Posterior vena cava (tissue), 2 donors: ENCODE measurements around the gene MCM10. TPM values are rescaled to one million over a fixed set of nuclear protein-coding genes. Genes with fewer than 3 reads are reported as not detected.
A peak's percentile ranks its signal among the peaks of the same experiment; 100 is the strongest.
"Not testable (repeated sequence)": the region's sequence is repeated elsewhere in the genome, so short reads cannot be mapped to it uniquely, and the experiment has no call there.

Source experiments
- DNase-seq: peaks from one replicate; pipeline ENCODE4 v3.0.0-alpha.2; 2020; ENCODE audit warnings: low spot score
- intact Hi-C, 2 donors: fragments of 100-400 bp; cut with DNase I; formaldehyde crosslinking; loops; one replicate each; pipeline versions ENCODE4 v1.14.1 to v1.14.2; 2022 to 2023
- total RNA-seq, 2 donors: library from RNA; stranded (reverse); fragmentation: NEBNext Ultra II Directional; extraction: Animal tissue kit (Norgen Biotek cat#: 25700); gene quantifications; one replicate each; pipeline ENCODE4 v1.2.1, GENCODE V29; 2021
- donor health status: DM: yes; HTN: yes; CAD: no.
- donor health status: DM: yes; HTN: yes; CAD: no.

Gene MCM10
- total RNA-seq, 2 donors from 2014 or later: 0.23 to 0.76 TPM

GRCh38 chr10:13206546-13207443, 45.4 kb downstream of the MCM10 start:
- DNase-seq: no peak
- intact Hi-C loops: no loop called here

- intact Hi-C loops: no loop called here
- no peak for DNase-seq
Measured at GRCh38 chr10:13213163-13213562, 51.8 kb downstream of the MCM10 start.

GRCh38 chr10:13218878-13219277, 57.5 kb downstream of the MCM10 start:
- no peak for DNase-seq
- intact Hi-C loops: no loop called here

- DNase-seq: no peak
- intact Hi-C loops: no loop called here
Measured at GRCh38 chr10:13219685-13220670, 58.6 kb downstream of the MCM10 start.

GRCh38 chr10:13221572-13221971, 60.2 kb downstream of the MCM10 start:
- intact Hi-C loops: no loop called here
- no peak for DNase-seq

GRCh38 chr10:13222151-13222550, 60.8 kb downstream of the MCM10 start:
- DNase-seq: no peak
- intact Hi-C loops: no loop called here

- intact Hi-C loops: no loop called here
- no peak for DNase-seq
Measured at GRCh38 chr10:13222566-13222965, 61.2 kb downstream of the MCM10 start.

GRCh38 chr10:13223241-13223640, 61.9 kb downstream of the MCM10 start:
- intact Hi-C loops: no loop called here
- DNase-seq: no peak

GRCh38 chr10:13224210-13224995, 63.0 kb downstream of the MCM10 start:
- intact Hi-C loops: no loop called here
- DNase-seq: no peak

GRCh38 chr10:13225601-13226000, 64.2 kb downstream of the MCM10 start:
- DNase-seq: no peak
- intact Hi-C loops: no loop called here

- no peak for DNase-seq
- intact Hi-C loops: no loop called here
Measured at GRCh38 chr10:13227031-13227430, 65.7 kb downstream of the MCM10 start.

- intact Hi-C loops: no loop called here
- DNase-seq: no peak
Measured at GRCh38 chr10:13231190-13231589, 69.8 kb downstream of the MCM10 start.

GRCh38 chr10:13231808-13232207, 70.5 kb downstream of the MCM10 start:
- DNase-seq: no peak
- intact Hi-C loops: no loop called here

- intact Hi-C loops: no loop called here
- DNase-seq: no peak
Measured at GRCh38 chr10:13233358-13233757, 72.0 kb downstream of the MCM10 start.

- DNase-seq: no peak
- intact Hi-C loops: loop anchor here in 1 of 2 donors (2.0 kb wide), 1 partner anchor 33 kb away; no protein-coding TSS in a partner anchor
Measured at GRCh38 chr10:13234172-13234571, 72.8 kb downstream of the MCM10 start, which contains the start of gene UCMA. TSS of gene UCMA (minus strand) at chr10:13234374. CDS start at chr10:13234258, 116 bp downstream.

GRCh38 chr10:13234736-13235135, 73.4 kb downstream of the MCM10 start:
- not testable (repeated sequence) for DNase-seq
- intact Hi-C loops: loop anchor here in 1 of 2 donors (2.0 kb wide), 1 partner anchor 32 kb away; no protein-coding TSS in a partner anchor

GRCh38 chr10:13236638-13237037, 75.3 kb downstream of the MCM10 start:
- intact Hi-C loops: no loop called here
- DNase-seq: no peak

GRCh38 chr10:13238271-13239077, 77.1 kb downstream of the MCM10 start:
- DNase-seq: peak; percentile 37

More at GRCh38 chr10:13238271-13239077, 77.1 kb downstream of the MCM10 start:
- intact Hi-C loops: no loop called here
